Lung (tissue), 12 donors: ENCODE data around the gene CLN5. TPM values are rescaled to one million over a fixed set of nuclear protein-coding genes. Genes with fewer than 3 reads are reported as not detected.

ENCODE experiments used
- ATAC-seq: fragments of 200-7000 bp; cut with Tn5 transposase; one replicate; pipeline ENCODE4 v1.9.1; 2020; ENCODE audit warnings: moderate number of reproducible peaks; ENCODE audit not compliant: insufficient read depth, low FRiP score
- DNase-seq, 3 donors: peaks; one replicate each; pipeline ENCODE4 v3.0.0-alpha.2; 2013 to 2017
- H3K27ac ChIP-seq, 2 donors: one replicate each; pipeline ENCODE4 v1.5.1; 2013; ENCODE audit warnings: mild to moderate bottlenecking in 2 of 2, moderate library complexity in 2 of 2, control low read depth in 1 of 2, inconsistent platforms in 1 of 2, low read depth in 1 of 2, low read length in 1 of 2
- H3K27me3 ChIP-seq, 3 donors: one replicate each; pipeline ENCODE4 v1.5.1; 2013; ENCODE audit warnings: low read length in 2 of 3; ENCODE audit not compliant: control insufficient read depth in 3 of 3, insufficient read depth in 3 of 3
- H3K36me3 ChIP-seq, 4 donors: one replicate each; pipeline ENCODE4 v1.5.1; 2013; ENCODE audit warnings: low read length in 4 of 4, mild to moderate bottlenecking in 1 of 4, moderate library complexity in 1 of 4; ENCODE audit not compliant: control insufficient read depth in 4 of 4, insufficient read depth in 4 of 4
- H3K4me1 ChIP-seq, 5 donors: one replicate each; pipeline ENCODE4 v1.5.1; 2013; ENCODE audit warnings: low read length in 5 of 5, mild to moderate bottlenecking in 2 of 5, moderate library complexity in 1 of 5; ENCODE audit not compliant: control insufficient read depth in 5 of 5, insufficient read depth in 5 of 5
- H3K4me3 ChIP-seq: one replicate; pipeline ENCODE4 v1.5.1; 2013; ENCODE audit warnings: mild to moderate bottlenecking, control low read depth, moderate library complexity
- H3K9ac ChIP-seq, 2 donors: one replicate each; pipeline ENCODE4 v1.5.1; 2013; ENCODE audit warnings: low read length in 2 of 2, control low read depth in 1 of 2; ENCODE audit not compliant: insufficient read depth in 1 of 2
- H3K9me3 ChIP-seq, 4 donors: one replicate each; pipeline ENCODE4 v1.5.1; 2013; ENCODE audit warnings: low read length in 3 of 4, mild to moderate bottlenecking in 1 of 4, moderate library complexity in 1 of 4; ENCODE audit not compliant: control insufficient read depth in 4 of 4, insufficient read depth in 3 of 4
- CTCF ChIP-seq: IDR thresholded peaks from 2 replicates; pipeline ENCODE4 v1.5.1; 2012; ENCODE audit warnings: mild to moderate bottlenecking; ENCODE audit errors: control extremely low read depth, extremely low read depth
- WGBS, 2 donors: extraction: QIAGEN DNeasy Blood & Tissue Kit; methylation state at CpG; one replicate each; pipeline ENCODE4 v1.1.7; 2013; 5-methylcytosine and 5-hydroxymethylcytosine counted together
- polyA plus RNA-seq, 2 donors: library from polyadenylated mRNA; stranded (reverse); fragments of 200-250 nt; gene quantifications; one replicate each; pipeline ENCODE4 v1.2.1, GENCODE V29; 2013
- total RNA-seq, 2 donors: library from RNA; depleted of rRNA in 1 of 2; stranded (reverse); fragments of >200 nt in 1 of 2; gene quantifications; one replicate each; pipeline ENCODE4 v1.2.1, GENCODE V29; 2014 to 2021
- donor health status: control.
- donor health status: control.
- donor health status: Bipolar disorder and iron deficiency.
- donor health status: healthy.
- donor health status: DM: yes; HTN: yes; CAD: no.

CLN5 gene
- total and polyA plus RNA-seq, 4 donors: 18.0 to 41.7 (median 26.7) TPM

- H3K4me3 ChIP-seq: no peak overlapping the region
- no peaks in the 10 kb centered on the region for H3K27me3 ChIP-seq
- ATAC-seq (no peak), DNase-seq (no peak)
- H3K27ac ChIP-seq: no peak overlapping the region
- H3K4me1 ChIP-seq: no peaks in the 10 kb centered on the region
- 57 to 67% methylated on average over 4 of the region's 4 CpGs for WGBS, 2 donors
- H3K36me3 ChIP-seq: peaks cover 13 to 41% (median 25%) of the 10 kb centered on the region in 4 donors
- no peak overlapping the region for H3K9ac ChIP-seq
- no peak for TF ChIP-seq CTCF
- H3K9me3 ChIP-seq: no peaks in the 10 kb centered on the region
Observed at GRCh38 chr13:77048681-77049080, 56.8 kb downstream of the CLN5 start.

DNA sequence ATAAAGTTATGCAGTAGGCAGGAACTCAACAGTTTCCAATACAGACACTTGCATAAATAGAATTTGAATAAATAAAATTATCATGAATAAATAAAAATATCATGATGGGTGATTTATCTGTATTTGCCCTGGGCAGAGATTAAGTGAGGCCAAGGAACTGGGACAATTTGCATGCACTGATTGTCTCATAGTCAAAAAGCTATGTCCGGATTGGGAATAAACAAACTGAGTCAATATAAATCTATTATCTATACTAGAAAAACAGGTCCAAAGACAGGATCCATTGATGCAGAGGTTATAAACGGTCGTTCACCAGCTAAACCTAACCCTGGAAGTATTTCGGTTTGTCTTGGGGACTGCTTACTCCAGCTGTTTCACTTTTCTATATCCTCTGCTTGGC lies 61.3 kb downstream of the CLN5 start:
- Histone ChIP-seq H3K4me1 (no peaks in the 10 kb centered on the region), H3K4me3 (no peak overlapping the region), H3K9me3 (no peaks in the 10 kb centered on the region), H3K36me3 (peaks cover 17 to 52% (median 37%) of the 10 kb centered on the region in 4 donors), H3K27ac (no peak overlapping the region), H3K9ac (no peak overlapping the region), H3K27me3 (no peaks in the 10 kb centered on the region)
- WGBS, 2 donors: 90 to 93% methylated on average over 4 of the region's 4 CpGs
- no peak for DNase-seq
- ATAC-seq: no peak
- no peak for TF ChIP-seq CTCF

Other genes with a start within 250 kb of the CLN5 start
- 100 to 1,000 TPM; 140 to 188 TPM for gene KCTD12, start 105.7 kb upstream of the CLN5 start, total RNA-seq
- 10 to 100 TPM; 26.2 to 63.6 TPM for gene KCTD12, start 105.7 kb upstream of the CLN5 start, polyA plus RNA-seq
- not detected for gene ACOD1, start 43.6 kb upstream of the CLN5 start, total RNA-seq
- 10 to 100 TPM in 1 of 2 donors, under 1 TPM in 1; 0.10 to 11.0 TPM for gene ACOD1, start 43.6 kb upstream of the CLN5 start, polyA plus RNA-seq
- gene FBXL3, start 35.1 kb downstream of the CLN5 start, total RNA-seq: 10 to 100 TPM; 48.0 to 90.6 TPM
- 10 to 100 TPM; 18.7 to 22.3 TPM for gene FBXL3, start 35.1 kb downstream of the CLN5 start, polyA plus RNA-seq